HL-60 (cell line): ENCODE data around the gene TSC22D1.

Experiments
- GABPA ChIP-seq: IDR thresholded peaks from 2 replicates; pipeline ENCODE4 v1.6.1; 2012; ENCODE audit warnings: low read depth
- POLR2AphosphoS5 ChIP-seq: IDR thresholded peaks from 2 replicates; pipeline ENCODE4 v1.6.1; 2012; ENCODE audit warnings: low read depth
- TF ChIP-seq, protein P1 (sequence below): IDR thresholded peaks from one replicate; pipeline ENCODE4 v1.5.1; 2011; ENCODE audit warnings: low read length, control low read depth, inconsistent platforms; ENCODE audit not compliant: insufficient read depth

DNA sequence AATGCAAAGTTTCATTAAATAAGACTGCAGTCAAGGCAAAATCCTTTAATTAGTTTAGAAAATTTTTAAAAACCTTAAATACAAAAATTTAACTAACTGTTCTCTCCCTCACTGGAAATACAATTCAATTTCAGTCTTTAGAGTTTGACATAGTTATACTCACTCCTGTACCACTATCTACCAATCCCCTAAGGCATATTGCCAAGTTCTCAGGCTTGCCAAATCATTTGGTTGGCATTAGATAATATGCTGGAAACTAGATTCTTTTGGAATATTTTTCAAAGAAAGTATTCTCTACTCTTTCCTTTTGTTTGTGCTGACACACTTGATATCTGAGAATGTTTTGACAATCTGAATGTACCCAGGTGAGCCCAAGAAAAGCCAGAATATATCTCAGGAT lies 77.2 kb downstream of the TSC22D1 start:
- TF ChIP-seq, protein P1, sequence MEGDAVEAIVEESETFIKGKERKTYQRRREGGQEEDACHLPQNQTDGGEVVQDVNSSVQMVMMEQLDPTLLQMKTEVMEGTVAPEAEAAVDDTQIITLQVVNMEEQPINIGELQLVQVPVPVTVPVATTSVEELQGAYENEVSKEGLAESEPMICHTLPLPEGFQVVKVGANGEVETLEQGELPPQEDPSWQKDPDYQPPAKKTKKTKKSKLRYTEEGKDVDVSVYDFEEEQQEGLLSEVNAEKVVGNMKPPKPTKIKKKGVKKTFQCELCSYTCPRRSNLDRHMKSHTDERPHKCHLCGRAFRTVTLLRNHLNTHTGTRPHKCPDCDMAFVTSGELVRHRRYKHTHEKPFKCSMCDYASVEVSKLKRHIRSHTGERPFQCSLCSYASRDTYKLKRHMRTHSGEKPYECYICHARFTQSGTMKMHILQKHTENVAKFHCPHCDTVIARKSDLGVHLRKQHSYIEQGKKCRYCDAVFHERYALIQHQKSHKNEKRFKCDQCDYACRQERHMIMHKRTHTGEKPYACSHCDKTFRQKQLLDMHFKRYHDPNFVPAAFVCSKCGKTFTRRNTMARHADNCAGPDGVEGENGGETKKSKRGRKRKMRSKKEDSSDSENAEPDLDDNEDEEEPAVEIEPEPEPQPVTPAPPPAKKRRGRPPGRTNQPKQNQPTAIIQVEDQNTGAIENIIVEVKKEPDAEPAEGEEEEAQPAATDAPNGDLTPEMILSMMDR = no peak
- TF ChIP-seq GABPA (no peak), POLR2AphosphoS5 (no peak)
